GM12801 (cell line): ENCODE data around the gene METTL4.

ENCODE experiments used
- CTCF ChIP-seq: IDR thresholded peaks from one replicate; pipeline ENCODE4 v1.5.1; 2011; ENCODE audit warnings: control low read depth; ENCODE audit not compliant: insufficient read length; ENCODE audit errors: extremely low read depth

METTL4 gene

GRCh38 chr18:2540575-2540974 lies 30.7 kb downstream of the METTL4 start:
- TF ChIP-seq CTCF: no peak

DNA sequence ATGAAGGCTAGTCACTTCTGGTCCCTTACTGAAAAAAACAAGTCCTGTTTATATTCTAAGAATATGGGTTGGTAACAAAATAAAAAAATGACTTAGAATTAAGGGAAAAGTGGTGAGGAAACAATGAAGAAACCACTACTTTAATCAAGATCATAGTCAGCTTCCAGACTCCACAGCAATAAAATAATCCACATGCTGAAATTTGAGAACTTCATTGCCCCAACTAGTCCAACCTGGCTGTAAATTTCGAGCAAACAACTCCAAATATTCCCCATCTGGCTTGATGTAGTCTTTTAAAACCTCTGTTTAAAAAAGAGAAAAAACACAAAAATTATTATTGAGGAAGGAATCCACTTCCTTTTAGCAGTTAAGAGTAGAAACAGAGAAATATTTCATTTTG lies 32.5 kb downstream of the METTL4 start:
- no peak for TF ChIP-seq CTCF

DNA sequence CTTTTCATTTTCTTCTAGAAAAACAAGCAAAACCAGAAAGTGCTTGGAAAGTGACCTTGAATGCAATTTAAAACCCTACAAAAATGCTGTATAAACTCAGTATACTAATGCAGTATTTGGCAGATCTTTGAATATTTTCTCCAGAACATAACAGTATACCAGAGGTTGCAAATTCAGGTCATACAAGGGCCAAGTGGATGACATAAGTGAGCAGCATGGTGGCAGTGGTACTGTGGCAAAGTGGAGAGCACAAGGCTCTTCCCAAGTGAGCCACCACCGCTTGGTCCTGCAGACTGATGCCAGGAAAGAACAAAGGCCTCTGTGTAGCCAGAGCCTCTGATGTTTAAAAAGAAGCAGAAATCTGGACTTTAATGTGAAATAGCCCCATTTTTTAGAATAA lies 33.1 kb downstream of the METTL4 start:
- TF ChIP-seq CTCF: no peak

DNA sequence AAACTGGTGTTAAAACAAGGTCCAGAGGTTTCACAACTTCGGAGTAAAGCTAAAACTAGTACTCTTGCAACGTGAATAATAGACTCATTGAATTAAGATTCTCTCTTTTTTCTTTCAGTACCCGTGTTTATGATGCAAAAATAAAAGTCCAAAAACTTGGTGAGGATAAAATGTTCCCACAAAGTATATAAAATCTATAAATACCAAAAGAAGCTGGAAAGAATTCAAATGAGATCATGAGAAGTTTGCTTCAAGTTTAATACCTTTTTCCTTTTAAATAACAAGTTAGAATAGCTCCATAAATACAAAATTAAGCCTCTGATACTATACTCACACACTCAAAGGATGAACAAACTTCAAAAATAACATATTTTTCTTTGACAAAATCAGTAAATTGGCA lies 34.0 kb downstream of the METTL4 start:
- TF ChIP-seq CTCF: no peak

DNA sequence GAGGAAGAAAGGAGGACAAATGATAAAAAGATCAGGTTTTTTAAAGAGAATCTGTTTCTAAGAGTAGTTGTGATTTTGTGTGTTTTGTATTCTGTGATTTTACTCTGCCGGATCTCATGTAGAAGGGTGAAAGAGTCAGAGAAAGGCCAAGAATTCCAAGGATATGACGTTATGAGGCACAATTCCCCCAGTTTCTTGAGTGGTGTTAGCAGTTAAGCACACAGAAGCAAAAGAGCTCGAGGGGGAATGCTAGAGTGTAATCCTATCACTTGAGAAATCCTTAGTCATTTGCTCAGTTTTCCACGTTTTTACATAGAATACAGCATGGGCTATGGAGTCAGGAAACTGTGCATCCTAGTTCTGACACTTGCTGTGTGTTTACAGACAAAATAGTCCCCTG lies 34.8 kb downstream of the METTL4 start:
- no peak for TF ChIP-seq CTCF

DNA sequence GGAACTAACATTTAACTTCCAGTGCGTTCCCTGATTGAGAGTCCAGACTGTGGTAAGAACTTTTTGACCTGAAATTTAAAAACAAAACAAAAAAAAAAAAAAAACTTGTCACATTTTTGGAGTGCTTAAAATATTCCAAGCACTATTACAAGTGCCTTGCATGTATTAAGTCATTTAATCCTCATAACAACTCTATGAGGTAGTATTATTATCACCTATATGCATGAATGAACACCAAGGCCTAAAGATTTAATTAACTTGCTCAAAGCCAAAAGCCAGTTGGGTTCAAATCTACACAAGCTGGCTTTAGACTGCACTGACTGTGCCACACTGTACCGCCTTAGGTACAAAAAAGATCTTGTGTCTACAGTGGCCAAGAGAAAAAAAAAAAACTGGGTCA lies 35.2 kb downstream of the METTL4 start:
- no peak for TF ChIP-seq CTCF

DNA sequence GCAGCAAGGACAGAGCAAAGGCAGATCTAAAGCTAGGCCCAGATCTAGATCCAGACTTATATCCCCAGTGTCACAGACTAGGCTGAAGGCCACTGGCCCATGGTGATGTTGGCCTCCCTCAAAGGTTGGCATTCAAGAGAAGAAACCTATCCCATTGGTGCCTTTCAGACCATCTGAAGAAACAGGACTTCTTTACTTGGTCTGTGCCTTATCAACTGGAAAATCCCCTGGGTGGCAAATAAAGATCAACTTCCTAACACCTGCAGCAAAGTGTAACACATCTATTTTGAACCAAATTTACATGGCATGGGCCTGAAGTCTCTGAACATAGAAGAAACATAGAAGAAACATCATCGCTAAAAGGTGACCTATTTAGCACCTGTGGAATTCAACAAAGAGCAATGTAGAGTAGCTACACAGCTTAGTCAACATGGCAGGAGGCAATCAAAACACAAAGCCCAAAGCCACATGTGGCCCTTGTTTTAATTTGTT lies 35.8 kb downstream of the METTL4 start:
- no peak for TF ChIP-seq CTCF

- no peak for TF ChIP-seq CTCF
These were observed 36.4 kb downstream of the METTL4 start for GRCh38 chr18:2534906-2535305.
